GM11168 (cell line): ENCODE measurements around the gene PDZRN4.

Source experiments
- in situ Hi-C: fragments of 300-500 bp; cut with MboI; formaldehyde crosslinking; loops from one replicate; pipeline ENCODE4 v1.12.0; 2022; ENCODE audit warnings: low sequenced_read_pairs; ENCODE audit not compliant: unreplicated experiment

PDZRN4 gene

GRCh38 chr12:41438854-41439541, 250.9 kb downstream of the PDZRN4 start:
- in situ Hi-C loops = no loop called here

DNA sequence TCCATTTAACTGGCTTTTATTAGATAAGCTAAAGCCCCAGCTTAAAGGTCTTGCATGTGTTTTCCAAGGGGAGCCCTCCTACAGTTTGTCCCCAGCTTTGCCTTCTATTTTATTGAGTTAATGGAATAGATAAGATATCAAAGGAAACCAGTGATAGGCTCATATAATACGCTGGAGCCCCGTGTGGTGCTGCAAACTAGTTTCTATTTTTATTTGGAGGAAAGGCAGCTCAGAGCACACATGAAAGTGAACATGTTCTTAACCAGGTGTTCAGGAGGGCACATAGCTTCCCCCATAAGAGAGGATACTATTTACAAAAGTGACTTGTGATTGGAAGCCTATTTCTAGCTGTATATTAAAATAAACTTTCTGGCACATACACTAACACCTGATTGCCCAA, 251.7 kb downstream of the PDZRN4 start:
- in situ Hi-C loops = no loop called here

DNA sequence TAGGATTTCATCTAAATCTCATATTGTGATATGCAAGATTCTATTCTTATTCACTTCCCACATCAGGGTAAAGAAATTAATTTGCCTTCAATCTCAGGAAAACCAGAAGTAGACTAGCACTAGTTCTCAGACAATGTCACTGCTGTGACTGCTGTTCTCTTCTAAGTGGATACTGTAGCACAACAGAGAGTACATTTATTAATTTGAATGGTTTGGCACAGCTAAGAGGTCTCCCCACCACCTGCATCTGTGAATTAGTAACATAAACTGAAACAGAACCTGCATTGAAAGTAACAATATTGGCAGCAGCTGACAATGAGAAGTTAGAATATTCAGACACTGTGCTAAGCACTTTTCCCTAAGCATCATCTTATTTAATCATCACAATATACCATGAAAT, 253.1 kb downstream of the PDZRN4 start:
- in situ Hi-C loops = no loop called here

DNA sequence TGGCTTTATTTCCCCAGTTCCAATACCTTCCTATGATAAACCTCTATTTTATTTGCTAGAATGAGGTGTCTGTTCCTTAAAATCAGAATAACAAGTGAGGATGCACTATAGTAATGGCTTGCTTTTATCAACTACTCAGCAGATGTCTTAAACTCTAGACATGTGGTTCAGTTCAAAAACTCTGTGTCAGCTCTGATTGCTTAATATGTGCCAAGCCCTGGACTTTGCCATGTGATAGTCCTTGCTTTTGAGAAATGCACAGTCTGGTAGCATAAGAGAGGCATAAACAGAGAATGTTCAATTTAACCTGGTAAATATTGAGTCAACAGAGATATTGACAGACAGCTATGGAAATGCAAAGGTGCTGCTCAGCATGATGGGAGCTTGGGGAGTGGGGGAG, 254.8 kb downstream of the PDZRN4 start:
- in situ Hi-C loops = no loop called here

DNA sequence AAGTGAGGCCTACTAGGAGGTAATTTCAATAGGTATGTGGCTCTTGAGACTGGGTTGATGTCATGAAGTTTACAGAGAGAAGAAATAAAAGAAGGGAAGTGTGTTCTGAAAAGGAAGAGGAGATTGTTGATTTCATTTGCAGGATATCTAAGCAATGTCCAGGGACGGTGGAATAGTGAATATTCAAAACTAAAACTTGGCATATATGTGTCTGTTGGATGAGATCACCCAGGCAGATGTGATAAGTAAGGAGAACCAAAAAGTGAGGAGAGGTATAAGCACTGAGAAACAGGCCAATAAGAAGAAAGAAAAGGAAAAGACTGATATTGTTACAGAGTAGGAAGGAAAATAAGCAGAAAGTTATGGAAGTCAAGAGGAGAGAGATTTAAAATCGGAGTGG, 255.6 kb downstream of the PDZRN4 start:
- in situ Hi-C loops = no loop called here

DNA sequence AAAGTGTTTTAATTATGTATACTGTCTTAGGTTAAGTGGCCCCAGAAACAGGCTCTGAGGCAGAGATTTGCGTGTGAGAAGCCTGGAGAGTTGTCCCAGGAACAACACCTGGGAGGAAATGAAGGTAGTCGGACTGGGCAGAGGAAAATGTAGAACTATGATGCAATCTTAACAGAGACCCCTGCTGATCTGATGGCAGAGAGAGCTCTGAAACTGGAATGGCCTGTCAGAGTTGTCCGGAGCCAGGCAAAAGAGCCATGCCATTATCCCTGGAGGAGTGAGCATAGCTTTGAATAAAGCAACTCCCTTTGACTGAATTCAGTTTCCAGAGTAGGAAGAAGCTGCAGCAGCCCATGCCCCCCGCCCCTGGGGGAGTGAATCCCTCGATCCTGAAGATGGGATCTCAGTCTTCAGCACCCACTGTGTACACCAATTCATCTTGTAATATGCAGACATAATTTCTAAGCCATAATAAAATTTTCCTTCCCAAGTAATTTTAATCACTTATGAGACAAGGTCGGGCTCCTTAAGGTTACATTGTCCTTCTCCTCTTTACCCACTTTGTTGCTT, 264.8 kb downstream of the PDZRN4 start:
- in situ Hi-C loops = no loop called here

GRCh38 chr12:41453409-41453808, 265.3 kb downstream of the PDZRN4 start:
- in situ Hi-C loops = no loop called here

- in situ Hi-C loops = no loop called here
Observed at GRCh38 chr12:41459111-41459905, 271.2 kb downstream of the PDZRN4 start.

- in situ Hi-C loops = no loop called here
Observed at GRCh38 chr12:41459906-41460214, 271.7 kb downstream of the PDZRN4 start.

- in situ Hi-C loops = no loop called here
Observed at GRCh38 chr12:41460906-41461305, 272.8 kb downstream of the PDZRN4 start.

DNA sequence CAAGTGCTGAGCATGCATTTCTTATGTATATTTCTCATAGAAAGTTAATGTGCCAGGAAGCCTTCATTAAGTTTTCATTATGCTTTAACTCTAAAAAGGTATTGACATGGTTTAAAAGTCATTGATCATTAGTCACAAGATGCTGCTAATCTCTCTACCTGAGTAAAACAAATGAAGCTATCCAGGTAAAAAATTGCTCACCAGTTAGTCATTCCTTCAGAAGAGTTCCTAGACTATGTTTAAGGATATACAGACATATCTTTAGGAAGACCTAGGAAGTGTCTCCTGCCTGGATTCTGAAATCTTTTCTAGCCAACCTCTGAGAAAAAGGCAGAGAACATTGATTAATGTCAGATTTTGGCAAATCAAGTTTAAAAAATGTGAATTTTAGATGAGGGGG, 274.2 kb downstream of the PDZRN4 start:
- in situ Hi-C loops = no loop called here

DNA sequence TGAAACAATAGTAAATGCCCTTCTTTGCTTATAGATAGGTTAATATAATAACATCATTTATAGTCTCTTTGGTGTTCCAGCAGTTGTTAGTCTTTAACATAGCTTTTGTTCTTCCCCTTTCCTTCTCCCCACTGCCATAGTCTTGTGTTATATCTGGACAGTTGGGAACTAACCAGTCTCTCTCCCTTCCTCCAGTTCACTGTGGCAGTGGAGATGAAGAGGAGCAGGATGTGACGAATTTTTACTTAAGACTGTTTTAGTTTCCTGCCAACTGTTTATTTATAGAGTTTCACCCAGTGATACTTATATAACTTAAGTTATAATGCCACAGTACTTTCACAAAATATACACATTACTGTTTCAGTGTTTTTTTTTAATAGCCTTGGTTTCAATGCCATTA, 277.4 kb downstream of the PDZRN4 start:
- in situ Hi-C loops = no loop called here

DNA sequence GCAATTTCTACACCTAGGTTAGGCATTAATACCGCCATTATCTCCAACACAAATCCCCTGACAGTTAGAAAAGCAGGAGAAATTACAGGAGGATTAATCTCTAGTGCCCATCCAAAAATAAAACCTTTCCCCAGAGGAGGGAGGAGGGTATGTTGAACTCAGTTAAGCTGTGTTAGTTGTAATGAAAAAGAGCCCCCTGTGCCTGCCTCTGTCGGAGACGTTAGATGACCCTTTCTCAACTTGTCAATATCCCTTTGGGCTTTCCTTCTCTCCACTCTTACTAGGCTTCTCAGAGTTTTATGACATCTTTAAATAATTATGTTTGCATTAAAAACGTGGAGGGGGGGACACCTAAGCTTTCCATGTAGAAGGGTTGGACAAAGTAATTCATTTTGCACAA, 278.2 kb downstream of the PDZRN4 start:
- in situ Hi-C loops = no loop called here

DNA sequence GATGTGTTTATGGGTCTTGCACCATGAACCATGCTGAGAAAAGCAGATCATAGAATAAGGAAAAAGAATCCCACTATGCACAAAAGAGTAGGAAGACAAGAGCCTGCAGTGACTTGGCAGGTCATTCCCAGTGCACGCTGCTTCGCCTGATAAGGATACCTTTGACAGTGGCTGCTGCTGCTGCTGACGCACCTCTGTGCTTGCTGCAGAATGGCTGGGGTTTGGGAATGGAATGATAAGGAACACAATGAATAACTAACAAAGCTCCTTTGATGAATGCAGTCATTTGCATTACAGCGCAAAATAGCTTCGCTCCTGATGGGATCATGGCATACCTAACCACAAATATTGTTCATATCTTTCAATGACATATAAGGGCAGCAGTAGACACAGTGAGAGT, 278.7 kb downstream of the PDZRN4 start:
- in situ Hi-C loops = no loop called here

- in situ Hi-C loops = no loop called here
Observed at GRCh38 chr12:41467591-41468325, 279.6 kb downstream of the PDZRN4 start.

DNA sequence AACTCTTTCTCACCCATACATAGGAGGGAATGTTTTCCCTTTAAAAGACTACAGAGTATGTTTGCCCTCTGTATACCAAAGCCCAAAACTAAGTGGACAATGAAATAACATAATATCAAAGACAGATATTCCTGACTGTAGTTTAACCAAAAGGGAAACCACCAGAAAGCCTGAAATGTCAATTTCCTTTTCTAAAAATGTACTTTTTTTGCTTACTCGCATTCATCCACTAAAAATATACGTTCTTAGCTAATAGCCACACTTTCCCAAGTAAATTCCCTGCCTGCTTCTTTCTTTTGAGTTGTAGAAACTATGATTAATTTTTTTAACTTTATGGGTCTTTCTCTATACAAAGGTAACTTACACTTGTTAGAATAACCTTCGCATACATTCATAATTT, 280.2 kb downstream of the PDZRN4 start:
- in situ Hi-C loops = no loop called here

GRCh38 chr12:41468756-41469155, 280.6 kb downstream of the PDZRN4 start:
- in situ Hi-C loops = no loop called here

GRCh38 chr12:41473441-41473840, 285.3 kb downstream of the PDZRN4 start:
- in situ Hi-C loops = no loop called here

DNA sequence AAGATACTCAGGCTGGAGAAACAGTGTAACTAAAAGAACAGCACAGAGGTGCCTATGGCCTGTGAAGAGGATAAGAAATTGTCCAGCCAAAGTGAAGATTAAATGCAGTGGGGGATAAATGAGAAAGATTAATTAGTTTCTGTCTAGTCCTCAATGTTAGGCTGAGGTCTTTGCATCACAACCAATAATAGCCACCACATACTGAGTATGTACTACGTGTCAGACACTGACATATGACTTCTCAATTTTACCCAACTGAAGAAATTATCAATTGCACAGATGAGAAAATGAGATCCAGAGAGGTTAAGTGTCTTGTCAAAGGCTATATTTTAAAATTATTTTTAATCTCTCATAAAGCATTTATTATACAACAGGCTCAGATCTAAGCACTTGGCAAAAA, 285.9 kb downstream of the PDZRN4 start:
- in situ Hi-C loops = no loop called here

- in situ Hi-C loops = no loop called here
Observed at GRCh38 chr12:41476499-41477439, 288.6 kb downstream of the PDZRN4 start.
